Measurements from ENCODE around the gene USP7.
A peak's percentile ranks its signal among the peaks of the same experiment; 100 is the strongest.
"Not testable (repeated sequence)": the region's sequence is repeated elsewhere in the genome, so short reads cannot be mapped to it uniquely, and the experiment has no call there.

The USP7 gene

GRCh38 chr16:8923199-8923598, 40.5 kb downstream of the USP7 start:
- no peak for DNase-seq

DNA sequence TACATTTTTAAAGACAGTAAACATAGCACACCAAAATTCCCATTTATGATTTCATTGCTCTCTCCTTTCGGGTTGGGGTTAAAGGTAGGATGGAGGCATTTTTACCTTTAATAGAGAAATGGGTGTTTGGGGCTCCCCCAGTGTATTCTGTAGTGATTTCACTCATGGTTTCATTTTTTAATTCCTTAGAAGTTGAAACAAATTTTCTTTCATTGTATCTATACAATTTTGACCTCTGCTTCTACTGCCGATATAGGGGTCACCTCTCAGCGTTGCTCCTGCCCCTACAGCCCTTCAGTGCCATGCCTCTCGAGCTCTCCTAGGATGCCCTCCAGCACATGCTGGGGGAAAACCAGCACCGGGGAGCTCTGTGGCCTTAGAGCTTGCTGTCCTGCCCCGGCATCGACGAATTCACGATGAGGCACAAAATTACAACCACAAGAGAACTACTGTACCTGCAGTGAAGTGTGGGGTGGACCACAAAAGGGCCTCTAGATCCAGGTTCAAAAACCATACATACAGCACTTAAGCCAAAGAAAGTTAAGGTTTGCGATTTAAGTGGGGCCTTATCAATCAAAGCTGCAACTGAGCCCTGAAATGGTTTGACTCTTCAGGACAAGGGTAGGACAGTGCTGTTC, 42.2 kb downstream of the USP7 start:
- no peak for DNase-seq

DNA sequence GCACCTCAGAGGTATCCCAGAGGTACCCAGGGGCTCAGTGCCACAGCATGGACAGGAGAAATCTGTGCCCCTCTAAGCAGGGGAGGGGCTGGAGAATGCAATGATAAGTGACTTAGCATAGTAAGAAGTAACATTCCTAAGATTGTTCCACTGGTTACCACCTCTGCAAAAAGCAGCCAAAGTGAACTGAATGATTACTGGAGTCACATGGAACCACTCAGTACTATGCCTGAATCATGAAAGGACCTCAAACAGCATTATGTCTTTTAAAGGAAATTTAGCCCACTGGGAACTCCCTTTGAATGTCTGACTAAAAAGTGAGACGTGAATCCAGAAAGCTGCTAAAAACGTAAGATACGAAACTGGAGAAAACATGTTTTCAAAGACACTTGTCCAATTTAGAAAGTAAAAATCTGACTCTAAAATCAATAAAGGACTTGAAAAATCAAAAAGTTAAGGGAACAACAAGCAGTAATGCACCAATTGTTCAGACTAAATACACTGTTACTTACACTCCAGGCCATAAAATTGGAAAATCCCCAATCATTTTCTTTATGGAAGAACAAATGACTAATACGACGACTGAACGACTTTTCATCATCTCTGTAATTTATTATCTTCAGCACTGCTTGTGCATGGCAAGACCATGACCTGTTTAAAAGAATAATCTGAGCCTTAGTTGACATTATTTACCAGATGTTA, 42.9 kb downstream of the USP7 start:
- DNase-seq = no peak

GRCh38 chr16:8919934-8920462, 43.7 kb downstream of the USP7 start:
- no peak for DNase-seq

- DNase-seq = no peak
These were observed 44.4 kb downstream of the USP7 start for GRCh38 chr16:8919089-8919933.

GRCh38 chr16:8917336-8917735, 46.4 kb downstream of the USP7 start:
- DNase-seq = not testable (repeated sequence)

DNA sequence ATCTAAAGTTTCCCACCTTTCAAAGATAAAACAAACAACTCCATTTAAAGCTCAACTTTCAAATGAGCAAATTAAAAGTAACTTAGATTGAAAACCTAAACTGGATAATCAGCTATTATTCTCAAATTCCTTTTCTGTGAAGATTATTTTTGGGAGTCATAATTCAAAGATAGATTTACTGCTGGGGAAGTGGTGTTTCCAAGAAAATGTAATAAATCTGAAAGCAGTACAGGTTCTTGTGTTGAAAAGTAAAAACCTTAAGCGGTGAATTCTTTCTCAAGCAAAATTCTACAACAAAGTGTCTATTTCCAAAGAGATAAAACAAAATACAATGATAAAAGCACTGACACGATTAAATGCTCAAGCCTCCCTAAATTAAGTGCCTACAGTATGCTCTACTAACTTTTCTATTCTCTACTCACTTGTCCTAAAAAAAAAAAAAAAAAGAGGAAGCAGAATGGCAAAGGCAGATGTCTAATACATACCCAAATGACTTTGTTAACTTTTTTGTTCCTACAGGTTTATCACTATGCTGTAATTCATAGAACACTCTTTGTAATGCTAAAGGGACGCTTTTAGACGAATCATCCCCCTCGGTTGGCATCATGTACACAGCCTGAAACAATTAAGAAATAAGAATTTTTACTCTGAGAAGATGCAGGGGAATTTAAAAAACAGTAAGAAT, 47.0 kb downstream of the USP7 start:
- DNase-seq = no peak

- no peak for DNase-seq
These were observed 47.9 kb downstream of the USP7 start for GRCh38 chr16:8915722-8916301.

GRCh38 chr16:8914098-8914497, 49.6 kb downstream of the USP7 start:
- DNase-seq = no peak

GRCh38 chr16:8912793-8913192, 50.9 kb downstream of the USP7 start:
- DNase-seq = no peak

- DNase-seq = no peak
These were observed 52.9 kb downstream of the USP7 start for GRCh38 chr16:8910811-8911210.

DNA sequence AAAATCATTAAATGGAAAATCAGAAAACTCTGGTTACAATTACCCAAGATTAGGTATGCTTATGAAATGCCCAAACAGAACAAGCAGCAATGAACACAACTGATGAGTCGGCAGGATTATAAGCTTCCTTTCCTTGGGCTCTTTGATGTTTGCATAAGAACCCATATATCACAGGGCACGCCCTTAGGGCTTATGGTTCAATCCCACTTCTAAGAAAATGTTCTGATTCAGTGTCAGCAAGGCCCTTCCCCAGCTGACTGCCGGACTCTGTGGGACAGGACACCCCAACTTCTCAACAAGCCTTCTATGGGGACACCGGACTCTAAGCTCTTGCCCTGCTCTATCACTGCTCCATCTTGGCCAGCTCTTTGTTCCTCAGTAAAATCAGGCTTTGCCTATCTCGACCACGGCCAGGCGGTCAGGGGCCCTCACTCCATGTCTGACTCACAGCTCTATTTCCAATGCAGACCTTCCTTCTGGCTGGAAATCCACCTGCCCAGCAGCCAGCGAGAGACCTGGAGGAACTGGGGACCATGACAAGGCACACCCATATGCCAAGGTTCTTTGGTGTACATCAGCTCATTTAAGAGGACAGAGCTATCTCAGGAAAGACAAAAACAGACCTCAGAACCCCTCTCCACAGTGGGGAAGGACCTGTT, 54.8 kb downstream of the USP7 start:
- no peak for DNase-seq

GRCh38 chr16:8907096-8907495, 56.6 kb downstream of the USP7 start:
- DNase-seq = no peak

GRCh38 chr16:8905795-8906591, 57.7 kb downstream of the USP7 start:
- no peak for DNase-seq

DNA sequence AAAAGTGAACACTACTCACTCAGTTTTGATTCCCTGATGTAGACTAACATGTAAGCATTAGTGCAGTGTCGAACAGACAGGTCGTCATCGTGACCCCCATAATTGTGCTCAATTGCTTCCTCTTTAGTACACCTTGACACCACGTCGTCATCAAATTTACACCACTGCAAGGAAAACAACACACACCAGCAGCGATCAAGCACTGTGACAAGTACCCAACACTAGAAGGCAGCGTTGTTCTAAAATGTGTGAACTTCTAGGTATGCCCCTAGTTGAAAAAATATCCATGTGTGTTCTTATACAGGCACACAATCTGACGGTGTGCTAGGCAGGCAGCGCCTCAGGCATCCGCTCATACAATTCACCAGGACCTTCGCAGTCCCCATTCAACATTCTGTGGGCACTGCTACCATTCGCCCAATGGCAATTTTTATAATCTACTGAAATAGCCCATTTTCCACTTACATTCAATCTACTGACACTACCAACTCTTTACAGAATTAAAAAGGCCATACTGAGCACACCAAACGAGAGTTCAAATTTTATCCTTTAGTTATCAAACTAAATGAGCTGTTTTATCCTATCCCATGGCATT, 58.4 kb downstream of the USP7 start:
- DNase-seq = peak; percentile 4

GRCh38 chr16:8904018-8904430, 59.7 kb downstream of the USP7 start:
- no peak for DNase-seq

GRCh38 chr16:8903004-8903403, 60.7 kb downstream of the USP7 start:
- no peak for DNase-seq

DNA sequence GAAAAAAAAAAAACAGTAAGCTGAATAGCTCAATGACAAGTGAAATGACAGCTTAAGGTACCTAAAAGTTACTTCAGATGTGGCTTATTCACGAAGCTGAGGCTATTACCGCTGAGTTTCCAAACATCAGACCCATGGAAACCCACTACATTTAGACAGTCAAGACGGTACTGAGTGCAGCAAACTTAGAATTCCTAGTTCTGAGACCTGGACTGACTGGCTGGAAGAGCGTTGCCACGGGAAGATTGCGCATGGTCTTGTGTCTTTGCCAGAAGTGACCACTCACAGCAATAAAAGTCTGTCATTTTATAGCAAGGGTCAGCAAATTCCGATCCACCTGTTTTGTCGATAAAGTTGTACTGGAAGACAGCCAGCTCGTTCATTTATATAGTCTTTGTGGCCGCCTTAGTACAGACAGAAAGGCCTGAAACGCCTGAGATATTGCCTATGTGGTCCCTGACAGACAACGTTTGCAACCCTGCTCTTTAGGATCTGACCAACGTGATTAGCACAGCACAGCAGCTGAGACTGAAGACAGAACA, 62.3 kb downstream of the USP7 start:
- DNase-seq = no peak

GRCh38 chr16:8900343-8900742, 63.4 kb downstream of the USP7 start:
- no peak for DNase-seq

GRCh38 chr16:8899709-8900317, 63.9 kb downstream of the USP7 start:
- no peak for DNase-seq
